ENCODE results near the gene ZNF300.

- TF ChIP-seq POLR2AphosphoS5 (IDR thresholded peaks at IDR 0.05) (no peak), CTCF (IDR thresholded peaks at IDR 0.05) (no peak), POLR2A (IDR thresholded peaks at IDR 0.05) (no peak)
These were observed 57.5 kb downstream of the ZNF300 start for GRCh38 chr5:150847334-150847695.
